DMS 273 (cell line): ENCODE results near the gene GALP.
"Not testable (repeated sequence)": the region's sequence is repeated elsewhere in the genome, so short reads cannot be mapped to it uniquely, and the experiment has no call there.

Source experiments
- DNase-seq: peaks from one replicate; lab custom pipeline; 2025; ENCODE audit not compliant: unreplicated experiment; lab: John Stamatoyannopoulos, UW

The GALP gene

DNA sequence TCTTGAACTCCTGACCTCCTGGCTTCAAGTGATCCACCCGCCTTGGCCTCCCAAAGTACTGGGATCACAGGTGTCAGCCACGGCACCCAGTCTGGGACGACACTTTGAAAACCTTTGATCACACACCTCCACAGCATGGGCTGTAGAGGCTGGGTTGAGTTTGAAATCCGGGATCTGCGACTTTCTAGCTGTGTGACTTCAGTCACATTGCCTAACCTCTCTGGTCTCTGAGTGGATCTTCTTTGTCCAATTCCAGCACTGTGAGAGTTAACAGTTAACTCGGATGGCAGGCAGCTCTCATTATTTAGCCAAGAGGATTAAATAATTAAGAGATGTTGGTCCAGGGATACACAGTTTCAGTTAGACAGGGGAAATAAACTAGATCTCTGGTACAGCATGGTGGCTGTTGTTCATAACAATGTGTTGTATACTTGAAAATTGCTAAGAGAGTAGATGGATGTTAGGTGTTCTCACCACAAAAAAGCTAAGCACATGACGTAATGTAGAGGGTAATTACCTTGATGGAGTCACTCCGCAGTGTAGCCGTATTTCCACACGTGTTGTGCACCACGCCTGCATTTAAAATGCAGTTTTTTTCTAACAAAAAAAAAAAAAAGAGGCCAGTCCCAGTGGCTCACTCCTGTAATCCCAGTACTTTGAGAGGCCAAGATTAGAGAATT, 1.9 kb downstream of the GALP start:
- DNase-seq, result no peak

DNA sequence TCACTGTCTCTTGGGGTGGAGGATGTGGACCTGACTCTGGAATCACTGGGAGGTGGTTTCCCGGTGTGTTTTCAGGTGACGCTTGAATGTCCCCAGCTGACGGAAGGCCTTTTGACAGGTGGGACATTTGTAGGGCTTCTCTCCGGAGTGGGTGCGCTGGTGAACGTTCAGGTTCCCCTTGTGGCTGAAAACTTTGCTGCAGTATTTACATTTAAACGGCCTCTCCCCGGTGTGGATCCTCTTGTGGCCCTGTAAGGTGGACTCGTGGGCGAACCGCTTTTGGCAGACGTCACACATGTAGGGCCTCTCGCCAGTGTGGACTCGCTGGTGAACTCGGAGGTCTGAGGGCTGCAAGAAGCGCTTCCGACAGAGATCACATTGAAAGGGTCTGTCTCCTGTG, 14.0 kb downstream of the GALP start:
- peak; percentile 18 for DNase-seq

DNA sequence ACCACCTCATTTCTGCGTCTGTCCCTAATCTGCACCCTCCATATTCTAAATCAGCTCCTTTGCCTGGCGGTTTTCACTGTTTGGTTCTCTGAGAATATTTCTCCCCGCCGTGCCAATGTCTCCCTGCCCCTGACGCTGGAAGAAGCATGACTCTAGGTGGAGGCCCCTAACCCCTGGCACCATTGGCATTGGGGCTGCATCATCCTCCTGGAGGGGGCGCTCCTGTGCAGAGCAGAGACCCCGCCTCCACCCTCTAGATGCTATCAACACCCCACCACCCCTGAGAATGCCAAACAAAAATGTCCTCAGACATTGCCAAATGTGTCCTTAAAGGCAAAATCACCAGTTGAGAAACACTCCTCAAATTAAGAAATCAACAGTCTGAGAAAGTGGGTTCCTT, 15.3 kb downstream of the GALP start:
- DNase-seq, result no peak

DNA sequence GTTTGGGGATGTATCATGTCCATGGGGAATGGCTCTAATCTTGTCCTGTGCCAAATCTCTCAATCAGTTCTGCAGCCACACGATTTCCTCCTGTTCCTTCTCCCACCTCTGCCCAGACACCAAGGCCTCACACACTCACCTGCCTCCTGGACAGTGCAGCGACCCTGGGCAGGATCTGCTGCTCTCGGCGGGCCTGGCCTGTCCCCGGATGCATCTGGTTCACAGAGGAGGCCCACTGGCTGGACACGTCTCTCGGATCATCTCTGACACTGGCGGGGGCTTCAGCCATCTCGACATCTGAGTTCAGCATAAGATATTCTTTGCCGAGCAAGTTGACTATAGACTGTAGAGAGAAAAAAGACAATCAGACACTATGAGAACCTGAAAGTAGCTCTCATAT, 15.9 kb downstream of the GALP start:
- DNase-seq, result no peak

DNA sequence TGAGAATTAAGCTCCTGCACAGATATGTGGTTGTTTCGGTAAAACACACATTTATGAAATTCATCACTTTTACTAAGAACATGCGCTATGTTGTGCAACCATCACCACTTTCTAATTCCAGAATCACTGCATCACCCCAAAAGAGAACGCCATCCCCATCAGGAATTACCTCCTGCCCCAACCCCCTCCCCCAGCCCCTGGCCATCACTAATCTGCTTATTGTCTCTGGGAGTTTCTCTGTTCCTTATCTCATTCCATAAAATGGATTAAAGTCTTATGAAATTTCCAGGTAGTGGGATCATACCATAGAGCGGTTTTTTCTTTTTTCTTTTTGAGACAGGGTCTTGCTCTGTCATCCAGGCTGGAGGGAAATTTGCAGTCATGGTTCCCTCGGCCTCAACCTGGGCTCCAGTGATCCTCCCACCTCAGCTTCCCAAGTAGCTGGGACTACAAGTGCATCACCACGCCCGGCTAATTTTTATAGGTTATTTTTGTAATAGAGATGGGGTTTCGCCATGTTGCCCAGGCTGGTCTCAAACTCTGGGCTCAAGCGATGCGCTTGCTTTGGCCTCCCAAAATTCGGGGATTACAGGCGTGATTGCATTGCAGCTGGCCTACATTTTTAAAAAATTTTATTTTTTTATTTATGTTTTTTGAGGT, 18.3 kb downstream of the GALP start:
- DNase-seq, result no peak

DNA sequence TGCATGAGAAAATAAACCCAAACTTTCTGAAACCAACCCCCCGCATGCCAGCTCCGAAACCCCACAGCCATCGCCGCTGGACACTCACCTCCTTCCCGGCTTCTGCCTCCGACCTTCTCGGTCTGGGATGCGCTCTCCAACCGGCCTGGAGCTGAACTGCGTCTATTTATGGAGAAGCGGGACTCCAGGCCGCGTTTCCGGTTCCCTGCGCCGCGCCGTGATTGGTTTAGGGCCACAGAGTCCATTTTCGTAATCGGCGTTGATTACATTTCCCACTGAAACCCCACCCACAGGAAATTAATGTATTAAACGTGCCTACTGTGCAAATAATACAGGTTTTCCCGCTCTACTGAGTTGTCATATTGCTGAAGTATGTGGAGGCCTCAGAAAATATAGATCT, 21.8 kb downstream of the GALP start, which contains the start of gene ZSCAN5B:
Gene ZSCAN5B, minus strand, starts transcription at position 138 of the 400 bp plus-strand sequence. CDS start 4,731 bp downstream, outside the sequence.
- DNase-seq, result not testable (repeated sequence)

DNA sequence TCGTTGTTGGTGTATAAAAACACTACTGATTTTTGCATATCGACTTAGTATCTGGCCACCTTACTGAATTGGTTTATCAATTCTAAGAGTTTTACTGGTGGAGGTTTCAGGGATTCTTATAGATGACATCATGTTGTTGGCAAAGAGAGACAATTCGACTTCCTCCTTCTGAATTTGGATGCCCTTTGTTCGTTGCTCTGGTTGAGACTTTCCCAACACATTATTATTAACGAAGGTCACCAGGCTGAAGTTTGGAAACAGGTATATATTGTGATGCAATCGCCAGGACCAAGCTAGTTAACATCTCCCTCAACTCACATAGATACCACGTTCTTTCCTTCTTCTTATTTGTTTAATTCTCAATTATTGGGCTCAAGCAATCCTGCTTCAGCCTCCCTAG, 23.9 kb downstream of the GALP start:
- DNase-seq, result no peak

DNA sequence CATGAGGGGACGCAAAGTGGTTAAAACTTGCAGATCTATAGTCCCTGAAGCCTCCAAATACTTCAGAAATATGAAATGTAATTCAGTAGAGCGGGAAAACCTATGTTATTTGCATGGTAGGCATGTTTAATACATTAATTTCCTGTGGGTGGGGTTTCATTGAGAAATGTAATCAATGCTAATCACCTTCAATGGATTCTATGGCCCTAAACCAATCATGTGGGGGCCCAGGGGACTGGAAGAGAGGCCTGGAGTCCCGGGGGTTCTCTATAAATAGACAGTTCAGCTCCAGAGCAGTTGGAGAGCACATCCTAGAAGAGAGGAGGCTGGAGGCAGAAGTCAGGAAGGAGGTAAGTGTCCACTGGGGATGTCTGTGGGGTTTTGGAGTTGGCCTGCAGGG, 26.2 kb downstream of the GALP start, which contains the start of gene ZSCAN5C:
Gene ZSCAN5C, plus strand, starts transcription at position 301 of the 400 bp plus-strand sequence. CDS start 3,641 bp downstream, outside the sequence.
- no peak for DNase-seq

DNA sequence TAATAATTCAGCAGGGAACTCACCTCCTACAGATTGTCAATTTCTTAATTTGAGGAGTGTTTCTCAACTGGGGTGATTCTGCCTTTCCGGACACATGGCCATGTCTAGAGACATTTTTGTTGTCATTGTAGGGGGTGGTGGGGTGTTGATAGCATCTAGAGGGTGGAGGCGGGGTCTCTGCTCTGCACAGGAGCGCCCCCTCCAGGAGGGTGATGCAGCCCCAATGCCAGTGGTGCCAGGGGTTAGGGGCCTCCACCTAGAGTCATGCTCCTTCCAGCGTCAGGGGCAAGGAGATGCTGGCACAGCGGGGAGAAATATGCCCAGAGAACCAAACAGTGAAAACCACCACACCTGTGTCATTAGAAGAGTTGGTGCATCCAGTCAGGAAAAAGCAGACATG, 31.8 kb downstream of the GALP start:
- DNase-seq, result not testable (repeated sequence)

DNA sequence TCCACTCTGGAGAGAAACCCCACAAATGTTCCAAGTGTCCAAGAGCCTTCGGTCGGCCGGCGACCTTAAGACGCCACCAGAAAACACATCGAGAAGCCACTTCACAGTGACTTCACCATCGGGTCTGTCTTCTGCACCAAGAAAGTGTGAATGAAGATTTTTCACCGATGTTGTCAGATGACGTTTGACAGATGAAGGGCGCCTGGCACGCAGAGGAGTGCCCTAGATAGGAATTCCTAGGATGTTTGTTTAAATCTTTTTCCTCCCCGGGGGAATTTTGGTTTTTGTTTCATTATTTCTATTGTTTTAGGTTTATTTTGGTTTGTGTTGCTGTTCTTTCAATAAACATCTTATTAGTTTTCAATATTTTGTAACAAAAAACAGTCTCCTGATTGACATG, 33.3 kb downstream of the GALP start:
- no peak for DNase-seq

DNA sequence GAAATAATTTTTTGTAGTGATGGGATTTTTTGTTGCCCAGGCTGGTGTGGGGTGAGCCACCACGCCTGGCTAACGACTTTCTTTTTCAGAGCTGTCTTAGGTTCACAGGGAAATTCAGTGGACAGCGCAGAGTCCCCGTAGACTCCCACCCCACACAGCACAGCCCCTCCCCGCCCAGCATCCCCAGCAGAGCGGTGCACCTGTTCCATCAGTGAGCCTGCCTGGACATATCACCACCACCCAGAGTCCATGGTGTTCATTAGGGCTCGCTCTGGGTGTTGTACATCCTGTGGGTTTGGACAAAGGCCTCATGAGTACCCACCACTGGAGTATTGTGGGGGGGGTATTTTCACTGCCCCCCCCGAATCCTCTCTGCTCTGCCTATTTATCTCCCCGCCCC, 34.2 kb downstream of the GALP start:
- DNase-seq, result not testable (repeated sequence)

DNA sequence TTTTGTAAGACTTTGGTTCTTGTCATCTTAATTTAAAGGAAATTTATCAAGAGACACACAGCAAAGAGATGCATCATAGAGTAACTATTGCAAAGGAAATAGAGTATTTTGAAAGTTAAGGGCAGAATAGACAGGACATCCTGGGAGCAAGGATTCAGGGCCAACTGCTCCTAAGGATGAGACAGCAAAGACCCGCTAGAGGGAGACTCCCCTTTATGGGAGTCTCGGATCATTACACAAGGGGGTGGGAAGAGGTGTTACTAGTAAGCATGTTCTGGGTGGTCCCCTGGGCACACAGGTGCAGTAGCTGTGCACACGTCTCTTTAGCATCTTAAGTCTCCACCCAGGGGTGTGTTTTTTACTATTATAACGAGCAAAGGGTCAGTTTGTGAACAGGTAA, 35.9 kb downstream of the GALP start:
- peak; percentile 10 for DNase-seq

DNA sequence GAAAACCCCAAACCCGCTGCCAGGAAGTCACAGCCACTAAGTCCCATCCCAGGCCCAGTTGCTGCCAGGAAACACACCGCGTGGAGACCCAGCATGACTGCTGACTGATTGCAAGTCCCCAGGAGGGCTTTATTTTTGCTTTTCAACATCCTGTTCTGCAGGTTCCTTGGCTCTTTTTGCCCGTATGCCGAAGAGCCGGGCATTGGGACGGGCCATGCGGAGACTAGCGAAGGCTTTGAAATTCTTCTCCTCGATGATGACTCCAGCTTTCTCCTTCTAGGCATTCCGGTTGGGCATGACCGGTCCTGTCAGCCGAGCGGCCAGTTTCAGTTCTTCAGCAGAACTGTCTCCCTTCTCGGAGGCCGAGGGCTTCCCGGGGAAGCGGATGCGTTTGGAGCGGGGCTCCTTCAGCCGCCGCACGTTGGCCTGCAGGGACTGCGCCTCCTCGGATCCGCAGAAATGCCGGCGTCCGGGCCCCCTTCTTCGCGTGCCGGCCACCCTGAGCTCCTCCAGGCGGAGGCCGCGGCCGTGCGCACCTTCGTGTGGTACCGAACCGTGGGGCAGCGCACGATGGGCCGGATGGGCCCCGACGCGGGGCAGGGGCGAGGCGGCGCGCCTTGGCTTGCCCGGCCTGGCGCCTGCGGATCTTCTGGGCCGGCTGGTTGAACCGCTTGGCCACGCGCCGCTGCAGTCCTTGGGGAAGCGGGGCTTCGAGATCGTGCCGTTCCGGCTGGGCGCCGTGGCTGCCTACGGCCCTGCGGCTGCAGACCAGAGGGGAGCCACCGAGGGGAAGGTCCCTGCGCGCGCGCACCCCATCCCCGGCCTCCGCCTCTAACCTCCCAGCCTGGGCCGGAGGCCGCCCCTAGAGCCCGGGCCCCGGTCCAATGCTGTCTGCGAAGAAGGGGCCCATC, 41.5 kb downstream of the GALP start:
- peak; percentile 67 for DNase-seq

DNA sequence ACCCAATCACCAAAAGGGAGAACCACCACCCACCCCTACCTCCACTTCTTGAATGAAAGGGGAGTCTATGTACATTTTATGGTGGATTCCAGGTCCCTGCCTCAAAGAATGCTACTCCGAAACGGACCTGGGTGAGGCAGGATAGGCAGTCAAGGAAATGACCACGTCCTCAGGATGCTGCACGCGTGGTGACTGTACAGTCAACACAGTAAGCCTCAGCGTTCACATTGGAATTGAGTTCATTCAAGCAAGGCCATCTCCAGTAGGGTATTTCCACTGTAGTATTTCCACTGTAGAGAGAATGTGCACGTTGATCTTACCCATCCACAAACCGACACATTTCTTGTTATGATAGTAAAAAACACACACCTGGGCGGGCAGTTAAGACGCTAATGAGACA, 43.2 kb downstream of the GALP start:
- DNase-seq, result no peak

DNA sequence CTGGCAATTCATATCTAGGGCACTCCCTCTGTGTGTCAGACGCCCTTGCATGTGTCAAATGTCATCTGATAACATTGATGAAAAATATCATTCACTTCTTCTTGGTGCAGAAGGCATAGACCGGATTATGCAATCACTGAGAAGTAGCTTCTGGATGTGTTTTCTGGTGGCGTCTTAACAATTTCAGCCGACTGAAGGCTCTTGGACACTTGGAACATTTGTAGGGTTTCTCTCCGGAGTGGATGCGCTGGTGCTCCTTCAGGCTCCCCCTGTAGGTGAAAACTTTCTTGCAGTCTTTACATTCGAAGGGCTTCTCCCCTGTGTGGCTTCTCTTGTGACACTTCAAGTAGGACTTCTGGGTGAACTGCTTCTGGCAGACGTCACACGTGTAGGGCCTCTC, 45.6 kb downstream of the GALP start:
- peak; percentile 35 for DNase-seq

DNA sequence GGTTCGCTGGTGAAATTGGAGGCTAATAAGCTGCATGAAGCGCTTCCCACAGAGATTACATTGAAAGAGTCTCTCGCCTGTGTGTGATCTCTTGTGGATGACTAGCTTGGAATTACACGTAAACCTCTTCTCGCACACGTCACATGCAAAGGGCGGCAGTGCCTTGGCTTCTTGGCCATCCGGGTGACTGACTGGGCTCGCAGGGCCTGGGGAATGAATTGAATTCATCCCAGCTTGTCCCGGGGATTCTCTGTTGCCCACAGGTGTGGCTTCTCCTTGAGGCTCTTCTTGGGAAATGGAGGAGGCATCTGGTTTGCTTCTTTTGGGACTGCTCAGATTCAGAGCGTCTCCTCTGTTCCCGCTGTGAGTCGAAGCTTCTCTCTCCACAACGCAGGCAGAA, 46.0 kb downstream of the GALP start:
- no peak for DNase-seq

DNA sequence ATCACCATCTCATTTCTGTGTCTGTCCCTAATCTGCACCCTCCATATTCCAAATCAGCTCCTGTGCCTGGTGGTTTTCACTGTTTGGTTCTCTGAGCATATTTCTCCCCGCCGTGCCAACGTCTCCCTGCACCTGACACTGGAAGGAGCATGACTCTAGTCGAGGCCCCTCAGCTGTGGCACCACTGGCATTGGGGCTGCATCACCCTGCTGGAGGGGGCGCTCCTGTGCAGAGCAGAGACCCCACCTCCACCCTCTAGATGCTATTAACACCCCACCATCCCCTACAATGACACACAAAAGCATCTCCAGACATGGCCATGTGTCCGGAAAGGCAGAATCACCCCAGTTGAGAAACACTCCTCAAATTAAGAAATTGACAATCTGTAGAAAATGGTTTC, 47.1 kb downstream of the GALP start:
- no peak for DNase-seq

DNA sequence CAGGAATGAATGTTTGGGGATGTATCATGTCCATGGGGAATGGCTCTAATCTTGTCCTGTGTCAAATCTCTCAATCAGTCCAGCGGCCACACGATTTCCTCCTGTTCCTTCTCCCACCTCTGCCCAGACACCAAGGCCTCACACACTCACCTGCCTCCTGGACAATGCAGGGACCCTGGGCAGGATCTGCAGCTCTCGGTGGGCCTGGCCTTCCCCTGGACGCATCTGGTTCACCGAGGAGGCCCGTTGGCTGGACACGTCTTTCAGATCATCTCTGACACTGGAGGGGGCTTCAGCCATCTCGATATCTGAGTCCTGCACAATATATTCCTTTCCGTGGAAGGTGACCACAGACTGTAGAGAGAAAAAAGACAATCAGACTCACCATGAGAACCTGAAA, 47.7 kb downstream of the GALP start:
- DNase-seq, result no peak
